K562 (cell line): Measurements from ENCODE around the gene HCAR2.
"Not testable (repeated sequence)": the region's sequence is repeated elsewhere in the genome, so short reads cannot be mapped to it uniquely, and the experiment has no call there.

Experiments
- POLR3G ChIP-seq: IDR thresholded peaks from 2 replicates; pipeline ENCODE4 v1.6.1; 2011; ENCODE audit not compliant: insufficient read length, insufficient replicate concordance; ENCODE audit errors: extremely low read depth
- TBL1XR1 ChIP-seq, 2 experiments: IDR thresholded peaks; 2 replicates each; pipeline ENCODE4 v1.6.1; 2012; ENCODE audit warnings: improper control_type of control experiment in 2 of 2, low read length in 2 of 2, mild to moderate bottlenecking in 1 of 2

DNA sequence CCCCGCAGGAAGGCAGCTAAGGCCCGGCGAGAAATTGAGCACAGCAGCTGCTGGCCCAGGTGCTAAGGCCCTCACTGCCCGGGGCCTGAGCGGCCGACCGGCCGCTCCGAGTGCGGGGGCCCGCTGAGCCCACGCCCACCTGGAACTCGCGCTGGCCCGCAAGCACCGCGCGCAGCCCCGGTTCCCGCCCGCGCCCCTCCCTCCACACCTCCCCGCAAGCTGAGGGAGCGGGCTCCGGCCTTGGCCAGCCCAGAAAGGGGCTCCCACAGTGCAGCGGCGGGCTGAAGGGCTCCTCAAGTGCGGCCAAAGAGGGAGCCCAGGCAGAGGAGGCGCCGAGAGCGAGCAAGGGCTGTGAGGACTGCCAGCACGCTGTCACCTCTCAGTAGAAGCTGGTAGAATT is 26.4 kb downstream of the HCAR2 start:
- not testable (repeated sequence) for TF ChIP-seq TBL1XR1 (IDR thresholded peaks at IDR 0.05; ENCODE audit: low read length in 2 of 2); POLR3G
